Body of pancreas (tissue), 4 donors: ENCODE results near the gene KIRREL2. TPM values are rescaled to one million over a fixed set of nuclear protein-coding genes. Genes with fewer than 3 reads are reported as not detected.

Source experiments
- ATAC-seq: fragments of 150-250 bp; one replicate; pipeline ENCODE4 v1.9.1; 2016
- DNase-seq, 4 donors: peaks; one replicate each; pipeline ENCODE4 v3.0.0-alpha.2; 2019
- H3K27ac ChIP-seq, 4 donors: fragments of 200-600 bp; sonication (generic); 1 replicate in 3 of 4; 2 replicates in 1 of 4; pipeline versions ENCODE4 v1.5.1 to v1.6.1; 2016 to 2019; ENCODE audit warnings: mild to moderate bottlenecking in 1 of 4, mixed read lengths in 1 of 4, moderate library complexity in 1 of 4
- H3K27me3 ChIP-seq, 2 donors: fragments of 200-600 bp; sonication (generic); one replicate each; pipeline ENCODE4 v1.6.0; 2016; ENCODE audit warnings: mild to moderate bottlenecking in 1 of 2
- H3K36me3 ChIP-seq, 2 donors: fragments of 200-600 bp; sonication (generic); replicated peaks in 1 of 2; 2 replicates each; pipeline ENCODE4 v1.5.1; 2016; ENCODE audit warnings: low read depth in 2 of 2; ENCODE audit not compliant: insufficient read depth in 1 of 2
- H3K4me1 ChIP-seq: fragments of 200-600 bp; sonication (generic); one replicate; pipeline ENCODE4 v1.6.0; 2016
- H3K4me3 ChIP-seq, 2 donors: fragments of 200-600 bp; sonication (generic); 1 replicate in 1 of 2; 2 replicates in 1 of 2; pipeline ENCODE4 v1.5.1; 2016 to 2019
- H3K9me3 ChIP-seq, 3 donors: fragments of 200-600 bp; sonication (generic); 1 replicate in 2 of 3; 2 replicates in 1 of 3; pipeline ENCODE4 v1.5.1; 2016
- POLR2A ChIP-seq, 3 donors: fragments of 450-650 bp; IDR thresholded peaks; one replicate each; pipeline ENCODE4 v1.6.1; 2016; ENCODE audit warnings: antibody characterized with exemption in 3 of 3, mild to moderate bottlenecking in 2 of 3
- WGBS, 2 donors: methylation state at CpG; one replicate each; pipeline ENCODE4 v1.1.5; 2017; 5-methylcytosine and 5-hydroxymethylcytosine counted together
- intact Hi-C: fragments of 100-400 bp; cut with DNase I; formaldehyde crosslinking; loops from one replicate; pipeline ENCODE4 v1.15.1; 2023
- total RNA-seq, 2 donors: library from RNA; depleted of rRNA; stranded (reverse); fragments of >200 nt; gene quantifications; one replicate each; pipeline ENCODE4 v1.1.0, GENCODE V29; 2016
- TF ChIP-seq, protein P1 (sequence below), 7 experiments: fragments of 450-650 bp in 4 of 7; fragments of 200-600 bp in 3 of 7; sonication (generic) in 3 of 7; IDR thresholded peaks; one replicate each; pipeline ENCODE4 v1.5.1; 2016 to 2019; ENCODE audit warnings: antibody characterized with exemption in 7 of 7

KIRREL2 gene
- total RNA-seq, 2 donors from 2014 or later, result 42.5 to 75.5 TPM

GRCh38 chr19:35872180-35872579 is 15.5 kb downstream of the KIRREL2 start:
- DNase-seq (no peak), ATAC-seq (no peak)
- H3K4me1 ChIP-seq, result peaks cover 26% of the 10 kb centered on the region
- TF ChIP-seq, protein P1, sequence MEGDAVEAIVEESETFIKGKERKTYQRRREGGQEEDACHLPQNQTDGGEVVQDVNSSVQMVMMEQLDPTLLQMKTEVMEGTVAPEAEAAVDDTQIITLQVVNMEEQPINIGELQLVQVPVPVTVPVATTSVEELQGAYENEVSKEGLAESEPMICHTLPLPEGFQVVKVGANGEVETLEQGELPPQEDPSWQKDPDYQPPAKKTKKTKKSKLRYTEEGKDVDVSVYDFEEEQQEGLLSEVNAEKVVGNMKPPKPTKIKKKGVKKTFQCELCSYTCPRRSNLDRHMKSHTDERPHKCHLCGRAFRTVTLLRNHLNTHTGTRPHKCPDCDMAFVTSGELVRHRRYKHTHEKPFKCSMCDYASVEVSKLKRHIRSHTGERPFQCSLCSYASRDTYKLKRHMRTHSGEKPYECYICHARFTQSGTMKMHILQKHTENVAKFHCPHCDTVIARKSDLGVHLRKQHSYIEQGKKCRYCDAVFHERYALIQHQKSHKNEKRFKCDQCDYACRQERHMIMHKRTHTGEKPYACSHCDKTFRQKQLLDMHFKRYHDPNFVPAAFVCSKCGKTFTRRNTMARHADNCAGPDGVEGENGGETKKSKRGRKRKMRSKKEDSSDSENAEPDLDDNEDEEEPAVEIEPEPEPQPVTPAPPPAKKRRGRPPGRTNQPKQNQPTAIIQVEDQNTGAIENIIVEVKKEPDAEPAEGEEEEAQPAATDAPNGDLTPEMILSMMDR (IDR thresholded peaks at IDR 0.05), result no peak
- TF ChIP-seq POLR2A (IDR thresholded peaks at IDR 0.05), result no peak
- H3K27me3 ChIP-seq, result no peaks in the 10 kb centered on the region
- H3K9me3 ChIP-seq, result no peaks in the 10 kb centered on the region
- H3K4me3 ChIP-seq, result no peak overlapping the region
- intact Hi-C loops, result no loop called here
- H3K36me3 ChIP-seq, result no peaks in the 10 kb centered on the region
- 69 to 87% methylated on average over 5 of the region's 5 CpGs for WGBS, 2 donors
- no peak overlapping the region for H3K27ac ChIP-seq

GRCh38 chr19:35874392-35874930 is 17.8 kb downstream of the KIRREL2 start:
- H3K27ac ChIP-seq, result no peak overlapping the region
- H3K4me1 ChIP-seq, result peaks cover 15% of the 10 kb centered on the region
- ATAC-seq (no peak), DNase-seq (no peak)
- H3K36me3 ChIP-seq, result no peaks in the 10 kb centered on the region
- H3K9me3 ChIP-seq, result no peaks in the 10 kb centered on the region
- H3K4me3 ChIP-seq, result no peak overlapping the region
- no peak for TF ChIP-seq POLR2A (IDR thresholded peaks at IDR 0.05)
- TF ChIP-seq, protein P1 (IDR thresholded peaks at IDR 0.05), result no peak
- intact Hi-C loops, result no loop called here
- no peaks in the 10 kb centered on the region for H3K27me3 ChIP-seq
- WGBS, 2 donors, result 93 to 94% methylated on average over 29 to 32 of the region's 32 CpGs

- 67% methylated on average over 9 to 20 of the region's 23 CpGs for WGBS, 2 donors
- no peaks in the 10 kb centered on the region for H3K9me3 ChIP-seq
- H3K4me1 ChIP-seq, result peaks cover 13% of the 10 kb centered on the region
- no peak for TF ChIP-seq POLR2A (IDR thresholded peaks at IDR 0.05)
- TF ChIP-seq, protein P1 (IDR thresholded peaks at IDR 0.05), result no peak
- no peaks in the 10 kb centered on the region for H3K36me3 ChIP-seq
- ATAC-seq, result no peak
- H3K4me3 ChIP-seq, result no peak overlapping the region
- peak overlapping the region; percentile 59 to 84 (median 70) for H3K27ac ChIP-seq
- no peak for DNase-seq
- no peaks in the 10 kb centered on the region for H3K27me3 ChIP-seq
- intact Hi-C loops, result no loop called here
Measured at GRCh38 chr19:35879068-35879467, 22.4 kb downstream of the KIRREL2 start.

DNA sequence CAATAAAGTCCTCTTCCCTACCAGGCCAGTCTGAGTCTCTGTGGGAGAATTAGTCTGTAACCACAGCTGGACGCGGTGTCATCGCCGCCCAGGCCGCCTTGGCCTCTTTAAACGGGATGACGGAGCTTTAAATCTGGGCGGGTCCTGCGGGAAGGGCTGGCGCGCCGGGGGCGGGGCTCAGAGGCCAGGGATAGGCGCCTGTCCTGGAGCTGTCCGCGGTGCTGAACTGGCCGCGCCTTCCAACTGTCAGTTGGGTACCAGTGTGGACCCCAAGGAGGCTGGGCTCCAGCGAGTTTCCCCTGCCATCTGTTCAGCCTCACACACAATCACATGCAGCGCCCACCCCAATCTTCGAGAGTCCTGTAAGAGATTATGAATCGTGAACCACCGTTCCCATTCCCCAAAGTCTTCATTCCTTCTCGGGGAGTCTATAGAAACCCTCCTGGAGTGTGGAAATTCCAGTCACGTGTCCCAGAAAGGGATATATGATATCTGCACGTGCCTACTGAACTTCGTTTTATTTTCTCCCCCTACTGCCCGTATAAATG is 23.1 kb downstream of the KIRREL2 start:
- TF ChIP-seq, protein P1 (IDR thresholded peaks at IDR 0.05), result no peak
- no peak for TF ChIP-seq POLR2A (IDR thresholded peaks at IDR 0.05)
- DNase-seq, result peak; percentile 97 to 98 (median 98)
- Histone ChIP-seq H3K36me3 (no peaks in the 10 kb centered on the region), H3K4me3 (no peak overlapping the region), H3K9me3 (no peaks in the 10 kb centered on the region), H3K27me3 (no peaks in the 10 kb centered on the region), H3K4me1 (peaks cover 13% of the 10 kb centered on the region), H3K27ac (peak overlapping the region; percentile 59 to 84 (median 70))
- 1 to 9% methylated on average over 13 to 28 of the region's 28 CpGs for WGBS, 2 donors
- ATAC-seq, result peak; percentile 99
- intact Hi-C loops, result no loop called here
